ENCODE data around the gene MYO3B. TPM values are rescaled to one million over a fixed set of nuclear protein-coding genes. Genes with fewer than 3 reads are reported as not detected.

MYO3B gene
- total RNA-seq, 1 donor from 2014 or later: 5.5 TPM

Small RNAs within 50 kb of the gene (small RNA-seq; reads per million reads assigned to genes)
- not detected for gene RF02271 (ENCODE audit: low replicate concordance)
